Measurements from ENCODE around the gene CCS.

DNA sequence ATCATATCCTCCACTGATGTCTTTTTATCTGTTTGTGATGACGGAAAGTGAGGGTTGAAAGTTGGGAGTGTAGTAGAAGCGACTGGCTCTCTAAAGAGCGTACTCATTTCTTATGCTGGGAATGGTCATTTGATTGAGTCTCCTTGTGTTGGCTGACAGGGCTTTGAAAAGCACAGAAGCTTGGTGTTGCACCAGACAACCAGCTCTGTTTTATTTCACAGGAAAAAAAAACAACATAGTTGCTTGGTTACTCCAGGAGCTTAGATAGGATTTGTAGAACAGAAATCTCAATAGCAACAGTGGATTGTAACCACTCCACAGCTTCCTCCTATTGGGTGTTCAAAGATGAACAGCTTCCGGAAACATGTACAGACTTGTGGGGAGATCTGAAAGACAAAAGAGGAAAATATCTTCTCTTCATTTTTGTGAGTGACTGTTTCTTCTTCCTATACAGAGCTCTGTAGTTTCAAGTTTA, 26.1 kb downstream of the CCS start:
- TF ChIP-seq, protein P1, sequence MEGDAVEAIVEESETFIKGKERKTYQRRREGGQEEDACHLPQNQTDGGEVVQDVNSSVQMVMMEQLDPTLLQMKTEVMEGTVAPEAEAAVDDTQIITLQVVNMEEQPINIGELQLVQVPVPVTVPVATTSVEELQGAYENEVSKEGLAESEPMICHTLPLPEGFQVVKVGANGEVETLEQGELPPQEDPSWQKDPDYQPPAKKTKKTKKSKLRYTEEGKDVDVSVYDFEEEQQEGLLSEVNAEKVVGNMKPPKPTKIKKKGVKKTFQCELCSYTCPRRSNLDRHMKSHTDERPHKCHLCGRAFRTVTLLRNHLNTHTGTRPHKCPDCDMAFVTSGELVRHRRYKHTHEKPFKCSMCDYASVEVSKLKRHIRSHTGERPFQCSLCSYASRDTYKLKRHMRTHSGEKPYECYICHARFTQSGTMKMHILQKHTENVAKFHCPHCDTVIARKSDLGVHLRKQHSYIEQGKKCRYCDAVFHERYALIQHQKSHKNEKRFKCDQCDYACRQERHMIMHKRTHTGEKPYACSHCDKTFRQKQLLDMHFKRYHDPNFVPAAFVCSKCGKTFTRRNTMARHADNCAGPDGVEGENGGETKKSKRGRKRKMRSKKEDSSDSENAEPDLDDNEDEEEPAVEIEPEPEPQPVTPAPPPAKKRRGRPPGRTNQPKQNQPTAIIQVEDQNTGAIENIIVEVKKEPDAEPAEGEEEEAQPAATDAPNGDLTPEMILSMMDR (IDR thresholded peaks at IDR 0.05), result no peak
- TF ChIP-seq POLR2A (IDR thresholded peaks at IDR 0.05), result no peak
- no peak for TF ChIP-seq EP300 (IDR thresholded peaks at IDR 0.05)
